ENCODE measurements around the gene EIF2B2.

DNA sequence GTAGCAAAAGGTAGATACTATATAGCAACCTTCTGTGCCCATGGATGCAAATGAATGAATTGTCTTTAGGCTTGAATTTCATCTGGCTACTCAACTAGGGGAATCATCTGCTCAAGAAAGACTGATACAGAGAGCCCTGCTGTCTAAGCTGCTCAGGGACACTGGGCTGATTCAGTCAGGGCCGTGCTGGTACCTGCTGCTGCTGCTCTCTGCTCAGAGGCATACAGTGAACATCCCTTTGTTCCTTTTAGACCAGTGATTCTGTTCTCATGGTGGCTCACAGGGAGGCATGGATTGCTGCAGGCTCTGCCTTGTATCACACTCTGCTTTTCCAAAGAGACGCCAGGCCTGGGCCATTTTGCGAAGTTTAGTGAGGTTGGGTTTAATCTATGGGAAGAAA is 14.1 kb downstream of the EIF2B2 start:
- TF ChIP-seq EZH2 (IDR thresholded peaks at IDR 0.05; ENCODE audit: insufficient read depth, poor library complexity, severe bottlenecking): no peak
- TF ChIP-seq EZH2phosphoT487 (IDR thresholded peaks at IDR 0.05; ENCODE audit: insufficient read depth, low read depth): no peak
